Inflammatory macrophage (primary cell): ENCODE results near the gene MTA1.

Experiments
- DNase-seq, 2 donors: peaks; one replicate each; pipeline ENCODE4 v3.0.0-alpha.2; 2020 to 2022

Gene MTA1

GRCh38 chr14:105446971-105447370 lies 27.3 kb downstream of the MTA1 start:
- no peak for DNase-seq

- no peak for DNase-seq
Measured at GRCh38 chr14:105447651-105448640, 28.3 kb downstream of the MTA1 start.

GRCh38 chr14:105448706-105449111 lies 29.1 kb downstream of the MTA1 start:
- peak; percentile 23 to 42 for DNase-seq

GRCh38 chr14:105449276-105450122 lies 29.9 kb downstream of the MTA1 start:
- no peak for DNase-seq

- DNase-seq = no peak
Measured at GRCh38 chr14:105450123-105450505, 30.5 kb downstream of the MTA1 start.

- no peak for DNase-seq
Measured at GRCh38 chr14:105450864-105451720, 31.5 kb downstream of the MTA1 start.

GRCh38 chr14:105452963-105453362 lies 33.3 kb downstream of the MTA1 start:
- DNase-seq = no peak

- DNase-seq = no peak
Measured at GRCh38 chr14:105453847-105454246, 34.2 kb downstream of the MTA1 start.

- DNase-seq = no peak
Measured at GRCh38 chr14:105455086-105455640, 35.5 kb downstream of the MTA1 start.

- no peak for DNase-seq
Measured at GRCh38 chr14:105455766-105456660, 36.4 kb downstream of the MTA1 start.

- no peak for DNase-seq
Measured at GRCh38 chr14:105456736-105457617, 37.4 kb downstream of the MTA1 start.

GRCh38 chr14:105458010-105458409 lies 38.4 kb downstream of the MTA1 start:
- DNase-seq = no peak

- no peak for DNase-seq
Measured at GRCh38 chr14:105458571-105458970, 38.9 kb downstream of the MTA1 start.

GRCh38 chr14:105460116-105460515 lies 40.5 kb downstream of the MTA1 start:
- no peak for DNase-seq

GRCh38 chr14:105460616-105461015 lies 41.0 kb downstream of the MTA1 start:
- no peak for DNase-seq

GRCh38 chr14:105461903-105462302 lies 42.3 kb downstream of the MTA1 start:
- DNase-seq = no peak

GRCh38 chr14:105464501-105464900 lies 44.9 kb downstream of the MTA1 start:
- DNase-seq = no peak

GRCh38 chr14:105465209-105466031 lies 45.8 kb downstream of the MTA1 start:
- no peak for DNase-seq
